ENCODE data around the gene MS4A4E. TPM values are rescaled to one million over a fixed set of nuclear protein-coding genes. Genes with fewer than 3 reads are reported as not detected.

The MS4A4E gene
- total and polyA plus RNA-seq, 2 experiments from 2014 or later: not detected

GRCh38 chr11:60150279-60150678, 92.7 kb downstream of the MS4A4E start (continued):
- TF ChIP-seq ZNF462 (CRISPR knock-in tag; IDR thresholded peaks at IDR 0.05): no peak
- no peak for TF ChIP-seq REST (IDR thresholded peaks at IDR 0.05; ENCODE audit: unreplicated experiment)
- no peak for TF ChIP-seq EZH2 (IDR thresholded peaks at IDR 0.05; ENCODE audit: low read depth, unreplicated experiment)

Small RNAs within 50 kb of the gene (microRNA-seq; reads per million reads assigned to microRNA genes)
- gene MIR6503: not detected

Small RNAs within 50 kb of the gene (small RNA-seq; reads per million reads assigned to genes)
- not detected for gene MIR6503 (ENCODE audit: low replicate concordance)

Other genes with a start within 250 kb of the MS4A4E start
- not detected in 2 replicates for gene OOSP4B, start 226.0 kb downstream of the MS4A4E start, total RNA-seq (2014; rRNA removed; shearing (Covaris generic))
- gene OOSP4B, start 226.0 kb downstream of the MS4A4E start, polyA plus RNA-seq (2016; fragmentation: Nextera tagmentation; extraction: Ambion mirVana): not detected in 2 replicates
- gene OOSP2, start 202.7 kb downstream of the MS4A4E start, total RNA-seq (2014; rRNA removed; shearing (Covaris generic)): not detected in 2 replicates
- not detected in 2 replicates for gene OOSP2, start 202.7 kb downstream of the MS4A4E start, polyA plus RNA-seq (2016; fragmentation: Nextera tagmentation; extraction: Ambion mirVana)
- gene MS4A3, start 186.5 kb downstream of the MS4A4E start, total RNA-seq (2014; rRNA removed; shearing (Covaris generic)): not detected in 2 replicates
- gene MS4A3, start 186.5 kb downstream of the MS4A4E start, polyA plus RNA-seq (2016; fragmentation: Nextera tagmentation; extraction: Ambion mirVana): not detected in 2 replicates
- not detected in 2 replicates for gene MS4A2, start 154.5 kb downstream of the MS4A4E start, total RNA-seq (2014; rRNA removed; shearing (Covaris generic))
- not detected in 2 replicates for gene MS4A2, start 154.5 kb downstream of the MS4A4E start, polyA plus RNA-seq (2016; fragmentation: Nextera tagmentation; extraction: Ambion mirVana)
- gene MS4A6A, start 60.1 kb downstream of the MS4A4E start, total RNA-seq (2014; rRNA removed; shearing (Covaris generic)): not detected in 2 replicates
- not detected in 2 replicates for gene MS4A6A, start 60.1 kb downstream of the MS4A4E start, polyA plus RNA-seq (2016; fragmentation: Nextera tagmentation; extraction: Ambion mirVana)
- gene MS4A4A, start 37.5 kb upstream of the MS4A4E start, total RNA-seq (2014; rRNA removed; shearing (Covaris generic)): not detected in 2 replicates
- not detected in 2 replicates for gene MS4A4A, start 37.5 kb upstream of the MS4A4E start, polyA plus RNA-seq (2016; fragmentation: Nextera tagmentation; extraction: Ambion mirVana)
- gene MS4A6E, start 84.1 kb upstream of the MS4A4E start, total RNA-seq (2014; rRNA removed; shearing (Covaris generic)): not detected in 2 replicates
- not detected in 2 replicates for gene MS4A6E, start 84.1 kb upstream of the MS4A4E start, polyA plus RNA-seq (2016; fragmentation: Nextera tagmentation; extraction: Ambion mirVana)
- gene MS4A7, start 135.4 kb upstream of the MS4A4E start, total RNA-seq (2014; rRNA removed; shearing (Covaris generic)): 0.07 TPM in 1 of 2 replicates, not detected in the other
- gene MS4A7, start 135.4 kb upstream of the MS4A4E start, polyA plus RNA-seq (2016; fragmentation: Nextera tagmentation; extraction: Ambion mirVana): not detected in 2 replicates
- not detected in 2 replicates for gene MS4A14, start 153.3 kb upstream of the MS4A4E start, total RNA-seq (2014; rRNA removed; shearing (Covaris generic))
- gene MS4A14, start 153.3 kb upstream of the MS4A4E start, polyA plus RNA-seq (2016; fragmentation: Nextera tagmentation; extraction: Ambion mirVana): not detected in 2 replicates
- not detected in 2 replicates for gene MS4A5, start 186.4 kb upstream of the MS4A4E start, total RNA-seq (2014; rRNA removed; shearing (Covaris generic))
- gene MS4A5, start 186.4 kb upstream of the MS4A4E start, polyA plus RNA-seq (2016; fragmentation: Nextera tagmentation; extraction: Ambion mirVana): not detected in 2 replicates
- gene MS4A1, start 212.7 kb upstream of the MS4A4E start, total RNA-seq (2014; rRNA removed; shearing (Covaris generic)): not detected in 2 replicates
- gene MS4A1, start 212.7 kb upstream of the MS4A4E start, polyA plus RNA-seq (2016; fragmentation: Nextera tagmentation; extraction: Ambion mirVana): 0.23 and 0.80 TPM in 2 replicates
- gene MS4A12, start 249.6 kb upstream of the MS4A4E start, total RNA-seq (2014; rRNA removed; shearing (Covaris generic)): 0.21 TPM in 1 of 2 replicates, not detected in the other
- 0.30 and 0.34 TPM in 2 replicates for gene MS4A12, start 249.6 kb upstream of the MS4A4E start, polyA plus RNA-seq (2016; fragmentation: Nextera tagmentation; extraction: Ambion mirVana)